Uterus (tissue), 4 donors: ENCODE measurements around the gene SHOX. TPM values are rescaled to one million over a fixed set of nuclear protein-coding genes. Genes with fewer than 3 reads are reported as not detected.

Source experiments
- DNase-seq, 2 donors: peaks; one replicate each; pipeline ENCODE4 v3.0.0-alpha.2; 2019 to 2020
- H3K27ac ChIP-seq, 2 donors: fragments of 200-600 bp; sonication (generic); 1 replicate in 1 of 2; 2 replicates in 1 of 2; pipeline ENCODE4 v1.5.1; 2016 to 2018
- H3K27me3 ChIP-seq, 2 donors: fragments of 200-600 bp; sonication (generic); one replicate each; pipeline ENCODE4 v1.5.1; 2018 to 2019; ENCODE audit warnings: control low read depth in 1 of 2
- H3K36me3 ChIP-seq, 2 donors: fragments of 200-600 bp; sonication (generic); one replicate each; pipeline ENCODE4 v1.5.1; 2019; ENCODE audit warnings: control low read depth in 1 of 2
- H3K4me1 ChIP-seq, 2 donors: fragments of 200-600 bp; sonication (generic); one replicate each; pipeline ENCODE4 v1.5.1; 2018 to 2019; ENCODE audit warnings: control low read depth in 1 of 2
- H3K4me3 ChIP-seq, 2 donors: fragments of 200-600 bp; sonication (generic); 1 replicate in 1 of 2; 2 replicates in 1 of 2; pipeline ENCODE4 v1.5.1; 2018 to 2019; ENCODE audit warnings: mild to moderate bottlenecking in 1 of 2
- H3K9me3 ChIP-seq, 2 donors: fragments of 200-600 bp; sonication (generic); one replicate each; pipeline ENCODE4 v1.5.1; 2019; ENCODE audit warnings: control low read depth in 1 of 2
- CTCF ChIP-seq, 4 experiments: fragments of 200-600 bp in 2 of 4; fragments of 450-650 bp in 2 of 4; sonication (generic) in 2 of 4; IDR thresholded peaks; one replicate each; pipeline ENCODE4 v1.5.1; 2016 to 2019; ENCODE audit warnings: antibody characterized with exemption in 4 of 4, mild to moderate bottlenecking in 2 of 4, moderate library complexity in 1 of 4
- POLR2A ChIP-seq, 2 donors: fragments of 450-650 bp; IDR thresholded peaks; one replicate each; pipeline ENCODE4 v1.6.1; 2016; ENCODE audit warnings: antibody characterized with exemption in 2 of 2, mild to moderate bottlenecking in 1 of 2, moderate library complexity in 1 of 2
- intact Hi-C: fragments of 100-400 bp; cut with DNase I; formaldehyde crosslinking; loops from one replicate; pipeline ENCODE4 v1.15.1; 2023; ENCODE audit warnings: low total_unique reads
- total RNA-seq, 4 donors: library from RNA; depleted of rRNA in 3 of 4; stranded (reverse); fragments of >200 nt in 3 of 4; gene quantifications; one replicate each; pipeline versions ENCODE4 v1.1.0 to v1.2.4, GENCODE V29; 2014 to 2023
- donor health status: DM: yes; HTN: yes; CAD: no.

Gene SHOX
- total RNA-seq, 4 donors from 2014 or later: not detected

GRCh38 chrX:689983-690382 lies 59.4 kb downstream of the SHOX start:
- no peak overlapping the region for H3K4me3 ChIP-seq
- no peak for DNase-seq
- no peaks in the 10 kb centered on the region for H3K36me3 ChIP-seq
- H3K27me3 ChIP-seq: no peaks in the 10 kb centered on the region
- TF ChIP-seq POLR2A (IDR thresholded peaks at IDR 0.05): no peak
- no peak for TF ChIP-seq CTCF (IDR thresholded peaks at IDR 0.05)
- H3K27ac ChIP-seq: no peak overlapping the region
- no peaks in the 10 kb centered on the region for H3K9me3 ChIP-seq
- intact Hi-C loops: no loop called here
- no peaks in the 10 kb centered on the region for H3K4me1 ChIP-seq

- Histone ChIP-seq H3K4me1 (no peaks in the 10 kb centered on the region), H3K4me3 (no peak overlapping the region), H3K27me3 (no peaks in the 10 kb centered on the region), H3K27ac (no peak overlapping the region), H3K36me3 (no peaks in the 10 kb centered on the region), H3K9me3 (peaks cover 0 to 4% of the 10 kb centered on the region in 2 donors)
- no peak for DNase-seq
- intact Hi-C loops: no loop called here
- TF ChIP-seq CTCF (IDR thresholded peaks at IDR 0.05): no peak
- TF ChIP-seq POLR2A (IDR thresholded peaks at IDR 0.05): no peak
These were observed 64.2 kb downstream of the SHOX start for GRCh38 chrX:694800-695199.

- Histone ChIP-seq H3K27ac (no peak overlapping the region), H3K27me3 (no peaks in the 10 kb centered on the region), H3K36me3 (no peaks in the 10 kb centered on the region), H3K4me1 (no peaks in the 10 kb centered on the region), H3K4me3 (no peak overlapping the region), H3K9me3 (peaks cover 0 to 4% of the 10 kb centered on the region in 2 donors)
- DNase-seq: no peak
- TF ChIP-seq POLR2A (IDR thresholded peaks at IDR 0.05) (no peak), CTCF (IDR thresholded peaks at IDR 0.05) (no peak)
- intact Hi-C loops: no loop called here
These were observed 67.6 kb downstream of the SHOX start for GRCh38 chrX:698206-698605.

- H3K9me3 ChIP-seq: peaks cover 0 to 4% of the 10 kb centered on the region in 2 donors
- no peak overlapping the region for H3K4me3 ChIP-seq
- H3K36me3 ChIP-seq: no peaks in the 10 kb centered on the region
- H3K27ac ChIP-seq: no peak overlapping the region
- H3K4me1 ChIP-seq: no peaks in the 10 kb centered on the region
- intact Hi-C loops: no loop called here
- no peak for DNase-seq
- H3K27me3 ChIP-seq: no peaks in the 10 kb centered on the region
- TF ChIP-seq POLR2A (IDR thresholded peaks at IDR 0.05) (no peak), CTCF (IDR thresholded peaks at IDR 0.05) (no peak)
These were observed 70.3 kb downstream of the SHOX start for GRCh38 chrX:700936-701335.

DNA sequence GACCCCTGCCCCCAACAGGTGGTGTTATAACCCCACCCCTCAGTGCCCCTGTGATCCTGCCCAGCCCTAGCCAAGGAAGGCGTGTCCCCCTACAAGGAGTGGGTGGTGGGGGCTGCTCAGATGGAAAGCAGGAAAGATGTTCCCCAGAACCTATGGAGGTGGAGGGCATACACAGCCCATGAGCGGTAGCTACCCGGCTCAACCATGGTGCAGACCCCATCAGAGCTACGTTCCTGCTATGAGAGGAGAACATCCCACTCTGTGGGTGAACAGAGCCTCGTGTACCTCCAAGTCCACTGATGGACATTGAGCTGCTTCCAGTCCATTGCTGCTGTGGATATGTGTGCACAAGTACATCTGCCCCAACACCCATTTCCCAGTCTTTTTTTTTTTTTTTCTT lies 71.1 kb downstream of the SHOX start:
- Histone ChIP-seq H3K4me1 (no peaks in the 10 kb centered on the region), H3K27ac (no peak overlapping the region), H3K9me3 (peaks cover 0 to 4% of the 10 kb centered on the region in 2 donors), H3K4me3 (no peak overlapping the region), H3K36me3 (no peaks in the 10 kb centered on the region), H3K27me3 (no peaks in the 10 kb centered on the region)
- intact Hi-C loops: no loop called here
- TF ChIP-seq POLR2A (IDR thresholded peaks at IDR 0.05) (no peak), CTCF (IDR thresholded peaks at IDR 0.05) (no peak)
- DNase-seq: no peak
